NT2/D1 (cell line): ENCODE data around the gene AKR1C4.

Source experiments
- YY1 ChIP-seq: IDR thresholded peaks from 2 replicates; pipeline ENCODE4 v1.6.1; 2011; ENCODE audit not compliant: insufficient read length, insufficient read depth
- ZNF274 ChIP-seq: IDR thresholded peaks from 2 replicates; pipeline ENCODE4 v1.6.1; 2011; ENCODE audit warnings: mild to moderate bottlenecking, low read depth, low read length

- TF ChIP-seq ZNF274 (no peak), YY1 (no peak)
These were observed 49.2 kb upstream of the AKR1C4 start for GRCh38 chr10:5147255-5147980.
